SK-N-SH treated with all-trans-retinoic acid at 6 μM for 48 hours (cell line): Measurements from ENCODE around the gene ST3GAL4.

Experiments
- ATAC-seq: fragments of 200-7000 bp; cut with Tn5 transposase; 3 replicates; pipeline ENCODE4 v1.9.1; 2020; ENCODE audit warnings: mild to moderate bottlenecking, moderate library complexity
- ARNTL ChIP-seq: fragments of 450-650 bp; formaldehyde crosslinking; IDR thresholded peaks from 2 replicates; pipeline ENCODE4 v1.5.0; 2020; ENCODE audit warnings: low read depth, mild to moderate bottlenecking, moderate library complexity, borderline replicate concordance
- BACH2 ChIP-seq: fragments of 250-450 bp; sonication (Bioruptor Pico); IDR thresholded peaks from 2 replicates; pipeline ENCODE4 v1.9.0; 2021; ENCODE audit warnings: mild to moderate bottlenecking, borderline replicate concordance
- CREB5 ChIP-seq: fragments of 250-450 bp; sonication (Bioruptor Pico); IDR thresholded peaks from 2 replicates; pipeline ENCODE4 v1.5.1; 2020; ENCODE audit warnings: low read depth, mild to moderate bottlenecking, moderate library complexity
- CSDC2 ChIP-seq: fragments of 250-450 bp; sonication (Bioruptor Pico); IDR thresholded peaks from 2 replicates; pipeline ENCODE4 v1.5.0; 2020; ENCODE audit warnings: mild to moderate bottlenecking, moderate library complexity
- ESRRG ChIP-seq: fragments of 250-450 bp; sonication (Bioruptor Pico); IDR thresholded peaks from 2 replicates; pipeline ENCODE4 v1.6.1; 2021; ENCODE audit warnings: mild to moderate bottlenecking
- GLIS3 ChIP-seq: fragments of 250-450 bp; sonication (Bioruptor Pico); IDR thresholded peaks from 2 replicates; pipeline ENCODE4 v1.5.0; 2020; ENCODE audit warnings: mild to moderate bottlenecking, moderate library complexity
- OSR1 ChIP-seq: fragments of 250-450 bp; sonication (Bioruptor Pico); IDR thresholded peaks from 2 replicates; pipeline ENCODE4 v1.8.0; 2022; ENCODE audit warnings: moderate library complexity, mild to moderate bottlenecking, inconsistent platforms
- POU6F1 ChIP-seq: fragments of 250-450 bp; sonication (Bioruptor Pico); IDR thresholded peaks from 2 replicates; pipeline ENCODE4 v1.8.0; 2021; ENCODE audit warnings: low read depth, mild to moderate bottlenecking, moderate library complexity, borderline replicate concordance
- PPARA ChIP-seq: fragments of 250-450 bp; sonication (Bioruptor Pico); IDR thresholded peaks from 2 replicates; pipeline ENCODE4 v1.5.0; 2020; ENCODE audit warnings: mild to moderate bottlenecking, borderline replicate concordance
- RARB ChIP-seq: fragments of 250-450 bp; sonication (Bioruptor Pico); IDR thresholded peaks from 2 replicates; pipeline ENCODE4 v1.8.0; 2021; ENCODE audit warnings: mild to moderate bottlenecking, moderate library complexity
- SNAI2 ChIP-seq: fragments of 250-450 bp; sonication (Bioruptor Pico); IDR thresholded peaks from 2 replicates; pipeline ENCODE4 v1.5.0; 2020; ENCODE audit warnings: mild to moderate bottlenecking, moderate library complexity
- TCF4 ChIP-seq: fragments of 250-450 bp; sonication (Bioruptor Pico); IDR thresholded peaks from 2 replicates; pipeline ENCODE4 v1.8.0; 2021; ENCODE audit warnings: mild to moderate bottlenecking, moderate library complexity, borderline replicate concordance
- TOX ChIP-seq: fragments of 250-450 bp; sonication (Bioruptor Pico); IDR thresholded peaks from 2 replicates; pipeline ENCODE4 v1.8.0; 2021; ENCODE audit warnings: mild to moderate bottlenecking, moderate library complexity, borderline replicate concordance
- TSHZ2 ChIP-seq: fragments of 250-450 bp; sonication (Bioruptor Pico); IDR thresholded peaks from 2 replicates; pipeline ENCODE4 v1.5.0; 2020; ENCODE audit warnings: mild to moderate bottlenecking, moderate library complexity
- ZC3H10 ChIP-seq: fragments of 250-450 bp; sonication (Bioruptor Pico); IDR thresholded peaks from 2 replicates; pipeline ENCODE4 v1.5.1; 2021; ENCODE audit warnings: mild to moderate bottlenecking, moderate library complexity
- ZFP3 ChIP-seq: fragments of 250-450 bp; sonication (Bioruptor Pico); IDR thresholded peaks from 2 replicates; pipeline ENCODE4 v1.5.0; 2020; ENCODE audit warnings: mild to moderate bottlenecking, moderate library complexity
- ZFP30 ChIP-seq: fragments of 450-650 bp; formaldehyde crosslinking; IDR thresholded peaks from 2 replicates; pipeline ENCODE4 v1.5.0; 2022; ENCODE audit warnings: mild to moderate bottlenecking, moderate library complexity
- ZNF565 ChIP-seq: fragments of 450-650 bp; formaldehyde crosslinking; conservative IDR thresholded peaks from 2 replicates; pipeline ENCODE4 v1.5.0; 2020; ENCODE audit warnings: low read depth, mild to moderate bottlenecking, moderate library complexity
- ZNF70 ChIP-seq: fragments of 450-650 bp; formaldehyde crosslinking; IDR thresholded peaks from 2 replicates; pipeline ENCODE4 v1.5.0; 2020; ENCODE audit warnings: mild to moderate bottlenecking, moderate library complexity
- ZNF8 ChIP-seq: fragments of 450-650 bp; formaldehyde crosslinking; IDR thresholded peaks from 2 replicates; pipeline ENCODE4 v1.5.0; 2020; ENCODE audit warnings: mild to moderate bottlenecking, moderate library complexity
- TF ChIP-seq, protein P1 (sequence below): fragments of 250-450 bp; sonication (Bioruptor Pico); IDR thresholded peaks from 2 replicates; pipeline ENCODE4 v1.8.0; 2020; ENCODE audit warnings: mild to moderate bottlenecking, moderate library complexity, borderline replicate concordance

ST3GAL4 gene

GRCh38 chr11:126433244-126433846, 77.9 kb downstream of the ST3GAL4 start:
- ATAC-seq = no peak
- TF ChIP-seq, protein P1, sequence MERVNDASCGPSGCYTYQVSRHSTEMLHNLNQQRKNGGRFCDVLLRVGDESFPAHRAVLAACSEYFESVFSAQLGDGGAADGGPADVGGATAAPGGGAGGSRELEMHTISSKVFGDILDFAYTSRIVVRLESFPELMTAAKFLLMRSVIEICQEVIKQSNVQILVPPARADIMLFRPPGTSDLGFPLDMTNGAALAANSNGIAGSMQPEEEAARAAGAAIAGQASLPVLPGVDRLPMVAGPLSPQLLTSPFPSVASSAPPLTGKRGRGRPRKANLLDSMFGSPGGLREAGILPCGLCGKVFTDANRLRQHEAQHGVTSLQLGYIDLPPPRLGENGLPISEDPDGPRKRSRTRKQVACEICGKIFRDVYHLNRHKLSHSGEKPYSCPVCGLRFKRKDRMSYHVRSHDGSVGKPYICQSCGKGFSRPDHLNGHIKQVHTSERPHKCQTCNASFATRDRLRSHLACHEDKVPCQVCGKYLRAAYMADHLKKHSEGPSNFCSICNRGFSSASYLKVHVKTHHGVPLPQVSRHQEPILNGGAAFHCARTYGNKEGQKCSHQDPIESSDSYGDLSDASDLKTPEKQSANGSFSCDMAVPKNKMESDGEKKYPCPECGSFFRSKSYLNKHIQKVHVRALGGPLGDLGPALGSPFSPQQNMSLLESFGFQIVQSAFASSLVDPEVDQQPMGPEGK (CRISPR knock-in tag) = no peak
- TF ChIP-seq TSHZ2 = no peak
- TF ChIP-seq ZC3H10 (CRISPR knock-in tag) = no peak
- TF ChIP-seq ZFP30 (CRISPR knock-in tag) = no peak
- TF ChIP-seq POU6F1 (CRISPR knock-in tag) = no peak
- no peak for TF ChIP-seq CREB5 (CRISPR knock-in tag)
- TF ChIP-seq TCF4 (CRISPR knock-in tag) = no peak
- TF ChIP-seq GLIS3 (CRISPR knock-in tag) = no peak
- TF ChIP-seq ZNF70 (CRISPR knock-in tag) = no peak
- TF ChIP-seq ZNF565 (CRISPR knock-in tag) = no peak
- TF ChIP-seq BACH2 = no peak
- no peak for TF ChIP-seq ZNF8
- no peak for TF ChIP-seq TOX (CRISPR knock-in tag)
- TF ChIP-seq OSR1 (CRISPR knock-in tag) = no peak
- TF ChIP-seq ARNTL (CRISPR knock-in tag) = no peak
- TF ChIP-seq SNAI2 (CRISPR knock-in tag) = no peak
- no peak for TF ChIP-seq CSDC2 (CRISPR knock-in tag)
- no peak for TF ChIP-seq RARB (CRISPR knock-in tag)
- TF ChIP-seq, all 23 proteins: peak for 0

GRCh38 chr11:126433989-126434949, 78.8 kb downstream of the ST3GAL4 start:
- TF ChIP-seq ESRRG (CRISPR knock-in tag) = no peak
- TF ChIP-seq ZC3H10 (CRISPR knock-in tag) = no peak
- no peak for TF ChIP-seq ZNF8
- TF ChIP-seq ZFP3 = no peak
- TF ChIP-seq, all 23 proteins: peak for 0
- ATAC-seq = no peak

- no peak for ATAC-seq
- TF ChIP-seq TSHZ2 (no peak), ZNF8 (no peak), ESRRG (CRISPR knock-in tag) (no peak), GLIS3 (CRISPR knock-in tag) (no peak), CREB5 (CRISPR knock-in tag) (no peak), ZFP30 (CRISPR knock-in tag) (no peak), PPARA (CRISPR knock-in tag) (no peak)
- TF ChIP-seq, protein P1 (CRISPR knock-in tag) = no peak
Measured at GRCh38 chr11:126434950-126435335, 79.5 kb downstream of the ST3GAL4 start.
